Stomach (tissue), 4 donors: ENCODE measurements around the gene SCAMP4.

ENCODE experiments used
- EP300 ChIP-seq: sonication (generic); formaldehyde crosslinking; IDR thresholded peaks from one replicate; pipeline ENCODE4 v1.6.1; 2017; ENCODE audit warnings: antibody characterized with exemption
- POLR2A ChIP-seq, 4 donors: fragments of 450-650 bp; IDR thresholded peaks; one replicate each; pipeline ENCODE4 v1.6.1; 2016; ENCODE audit warnings: antibody characterized with exemption in 4 of 4, control low read depth in 2 of 4, mild to moderate bottlenecking in 1 of 4, moderate library complexity in 1 of 4
- TF ChIP-seq, protein P1 (sequence below), 7 experiments: fragments of 450-650 bp in 4 of 7; fragments of 200-600 bp in 3 of 7; sonication (generic) in 3 of 7; IDR thresholded peaks; one replicate each; pipeline ENCODE4 v1.5.1; 2016 to 2019; ENCODE audit warnings: antibody characterized with exemption in 7 of 7, control low read depth in 2 of 7, mild to moderate bottlenecking in 1 of 7

DNA sequence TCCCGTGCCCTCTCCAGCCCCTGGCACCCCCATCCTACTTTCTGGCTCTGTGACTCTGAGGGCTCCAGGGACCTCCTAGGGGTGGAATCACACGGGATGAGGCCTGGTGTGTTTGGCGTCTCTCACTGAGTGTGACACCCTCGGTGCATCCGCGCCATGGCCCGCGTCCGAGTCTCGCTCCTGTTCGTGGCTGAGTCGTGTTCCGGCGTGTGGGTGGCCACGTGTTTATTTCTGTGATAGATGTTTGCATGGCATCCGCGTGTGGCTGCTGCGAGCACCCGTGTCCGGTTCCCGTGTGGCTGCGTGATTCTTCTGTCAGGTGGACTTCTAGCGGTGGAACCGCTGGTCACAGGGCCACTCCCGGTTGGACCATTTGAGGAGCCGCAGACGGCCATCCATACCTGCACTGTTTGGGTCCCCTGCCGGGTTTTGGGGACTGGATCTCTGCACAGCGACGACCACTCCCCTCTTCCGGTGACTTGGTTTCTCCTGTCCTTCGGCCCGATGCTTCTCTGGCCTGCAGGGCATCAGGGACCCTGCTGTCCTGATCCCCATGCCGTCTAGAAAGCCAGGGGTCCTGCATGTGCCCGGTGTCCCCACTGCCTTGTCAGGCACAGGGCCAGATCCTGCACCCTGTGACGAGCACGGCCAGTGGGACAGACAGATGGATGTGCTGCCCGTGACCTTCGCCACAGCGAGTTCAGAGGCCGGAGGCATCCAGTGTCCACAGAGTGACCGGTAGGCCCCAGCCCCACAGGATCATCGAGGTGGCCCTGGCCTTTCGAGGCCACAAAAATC is 44.3 kb downstream of the SCAMP4 start:
- TF ChIP-seq, protein P1, sequence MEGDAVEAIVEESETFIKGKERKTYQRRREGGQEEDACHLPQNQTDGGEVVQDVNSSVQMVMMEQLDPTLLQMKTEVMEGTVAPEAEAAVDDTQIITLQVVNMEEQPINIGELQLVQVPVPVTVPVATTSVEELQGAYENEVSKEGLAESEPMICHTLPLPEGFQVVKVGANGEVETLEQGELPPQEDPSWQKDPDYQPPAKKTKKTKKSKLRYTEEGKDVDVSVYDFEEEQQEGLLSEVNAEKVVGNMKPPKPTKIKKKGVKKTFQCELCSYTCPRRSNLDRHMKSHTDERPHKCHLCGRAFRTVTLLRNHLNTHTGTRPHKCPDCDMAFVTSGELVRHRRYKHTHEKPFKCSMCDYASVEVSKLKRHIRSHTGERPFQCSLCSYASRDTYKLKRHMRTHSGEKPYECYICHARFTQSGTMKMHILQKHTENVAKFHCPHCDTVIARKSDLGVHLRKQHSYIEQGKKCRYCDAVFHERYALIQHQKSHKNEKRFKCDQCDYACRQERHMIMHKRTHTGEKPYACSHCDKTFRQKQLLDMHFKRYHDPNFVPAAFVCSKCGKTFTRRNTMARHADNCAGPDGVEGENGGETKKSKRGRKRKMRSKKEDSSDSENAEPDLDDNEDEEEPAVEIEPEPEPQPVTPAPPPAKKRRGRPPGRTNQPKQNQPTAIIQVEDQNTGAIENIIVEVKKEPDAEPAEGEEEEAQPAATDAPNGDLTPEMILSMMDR (IDR thresholded peaks at IDR 0.05): no peak
- TF ChIP-seq POLR2A (IDR thresholded peaks at IDR 0.05): no peak
- TF ChIP-seq EP300: no peak
